Fibroblast of lung (primary cell): ENCODE data around the gene HMOX1.

Experiments used
- CTCF ChIP-seq, 2 donors: IDR thresholded peaks in 1 of 2; conservative IDR thresholded peaks in 1 of 2; 1 replicate in 1 of 2; 2 replicates in 1 of 2; pipeline ENCODE4 v1.5.1; 2011 to 2012; ENCODE audit warnings: low read length in 2 of 2, control low read depth in 1 of 2, inconsistent platforms in 1 of 2, low read depth in 1 of 2, mild to moderate bottlenecking in 1 of 2
- EZH2 ChIP-seq: IDR thresholded peaks from 2 replicates; pipeline ENCODE4 v1.5.1; 2012; ENCODE audit warnings: low read length, control low read depth, mild to moderate bottlenecking; ENCODE audit errors: missing control alignments

- TF ChIP-seq EZH2 (no peak), CTCF (conservative IDR thresholded peaks at IDR 0.05 in 1 of 2, IDR thresholded peaks at IDR 0.05 in 1 of 2; ENCODE audit: low read depth in 1 of 2, low read length in 2 of 2) (no peak)
Observed at GRCh38 chr22:35394011-35394312, 13.1 kb downstream of the HMOX1 start.
